Measurements from ENCODE around the gene MAML3. TPM values are rescaled to one million over a fixed set of nuclear protein-coding genes. Genes with fewer than 3 reads are reported as not detected.

MAML3 gene
- total RNA-seq, 6 experiments from 2014 or later: 1.2 to 1.9 (median 1.6) TPM

DNA sequence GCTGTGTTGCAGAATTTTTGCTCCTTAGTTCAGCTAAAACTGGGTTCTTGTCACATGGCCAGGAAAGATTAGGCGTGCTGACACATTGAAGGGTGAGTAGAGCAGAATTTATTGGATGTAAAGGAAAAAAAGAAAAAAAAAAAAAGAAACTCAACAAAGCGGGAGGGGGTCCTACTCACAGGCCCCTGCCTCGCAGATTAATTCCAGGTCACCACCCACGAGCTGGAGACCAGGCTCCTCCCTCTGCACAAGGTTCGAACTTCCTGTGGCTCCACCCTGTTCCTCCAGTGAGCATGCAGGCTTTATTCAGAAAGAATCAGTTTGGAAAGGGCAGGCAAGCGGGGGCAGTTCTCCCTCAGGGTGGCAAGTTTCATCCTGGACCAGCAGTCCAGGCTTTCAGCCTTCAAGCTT is 471.2 kb downstream of the MAML3 start:
- no peak for DNase-seq
- Mint-ChIP-seq H3K9me3 (no peaks in the 10 kb centered on the region), H3K4me3 (no peak overlapping the region)

DNA sequence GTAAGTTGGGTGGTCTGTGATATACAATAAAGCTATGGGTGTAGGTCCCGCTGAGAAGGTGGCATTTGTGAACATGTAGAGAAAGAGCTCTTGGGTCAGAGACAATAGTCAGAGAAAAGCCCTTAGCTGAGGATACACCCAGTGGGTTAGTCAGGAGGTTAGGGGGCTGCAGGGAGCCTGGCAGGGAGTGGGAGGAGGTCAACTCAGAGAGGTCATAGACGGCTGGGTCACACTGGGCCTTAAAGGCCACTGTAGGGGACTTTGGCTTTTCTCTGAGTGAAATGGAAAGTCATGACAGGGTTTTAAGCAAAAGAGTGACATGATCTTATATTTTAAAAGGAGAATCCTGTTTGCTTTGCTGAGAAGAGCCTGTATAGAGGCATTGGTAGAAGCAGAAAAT is 471.7 kb downstream of the MAML3 start:
- no peak overlapping the region for H3K27ac Mint-ChIP-seq
- peaks cover 6% of the 10 kb centered on the region for H3K36me3 Mint-ChIP-seq (ENCODE audit: low read depth)
- DNase-seq: no peak
- no peaks in the 10 kb centered on the region; the same call in 1 of the 2 replicates for H3K27me3 Mint-ChIP-seq (ENCODE audit: insufficient read depth)
- H3K4me1 Mint-ChIP-seq (ENCODE audit: low read depth): peaks cover 20% of the 10 kb centered on the region
- TF ChIP-seq, protein P1, sequence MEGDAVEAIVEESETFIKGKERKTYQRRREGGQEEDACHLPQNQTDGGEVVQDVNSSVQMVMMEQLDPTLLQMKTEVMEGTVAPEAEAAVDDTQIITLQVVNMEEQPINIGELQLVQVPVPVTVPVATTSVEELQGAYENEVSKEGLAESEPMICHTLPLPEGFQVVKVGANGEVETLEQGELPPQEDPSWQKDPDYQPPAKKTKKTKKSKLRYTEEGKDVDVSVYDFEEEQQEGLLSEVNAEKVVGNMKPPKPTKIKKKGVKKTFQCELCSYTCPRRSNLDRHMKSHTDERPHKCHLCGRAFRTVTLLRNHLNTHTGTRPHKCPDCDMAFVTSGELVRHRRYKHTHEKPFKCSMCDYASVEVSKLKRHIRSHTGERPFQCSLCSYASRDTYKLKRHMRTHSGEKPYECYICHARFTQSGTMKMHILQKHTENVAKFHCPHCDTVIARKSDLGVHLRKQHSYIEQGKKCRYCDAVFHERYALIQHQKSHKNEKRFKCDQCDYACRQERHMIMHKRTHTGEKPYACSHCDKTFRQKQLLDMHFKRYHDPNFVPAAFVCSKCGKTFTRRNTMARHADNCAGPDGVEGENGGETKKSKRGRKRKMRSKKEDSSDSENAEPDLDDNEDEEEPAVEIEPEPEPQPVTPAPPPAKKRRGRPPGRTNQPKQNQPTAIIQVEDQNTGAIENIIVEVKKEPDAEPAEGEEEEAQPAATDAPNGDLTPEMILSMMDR (IDR thresholded peaks at IDR 0.05): no peak
- H3K4me3 Mint-ChIP-seq: no peak overlapping the region
- no peaks in the 10 kb centered on the region for H3K9me3 Mint-ChIP-seq

More for the DNA sequence above, 471.2 kb downstream of the MAML3 start:
- no peak overlapping the region for H3K27ac Mint-ChIP-seq
- TF ChIP-seq, protein P1 (IDR thresholded peaks at IDR 0.05): no peak
- H3K36me3 Mint-ChIP-seq (ENCODE audit: low read depth): peaks cover 6% of the 10 kb centered on the region
- H3K4me1 Mint-ChIP-seq (ENCODE audit: low read depth): peaks cover 20% of the 10 kb centered on the region
- H3K27me3 Mint-ChIP-seq (ENCODE audit: insufficient read depth): no peaks in the 10 kb centered on the region; the same call in 1 of the 2 replicates

DNA sequence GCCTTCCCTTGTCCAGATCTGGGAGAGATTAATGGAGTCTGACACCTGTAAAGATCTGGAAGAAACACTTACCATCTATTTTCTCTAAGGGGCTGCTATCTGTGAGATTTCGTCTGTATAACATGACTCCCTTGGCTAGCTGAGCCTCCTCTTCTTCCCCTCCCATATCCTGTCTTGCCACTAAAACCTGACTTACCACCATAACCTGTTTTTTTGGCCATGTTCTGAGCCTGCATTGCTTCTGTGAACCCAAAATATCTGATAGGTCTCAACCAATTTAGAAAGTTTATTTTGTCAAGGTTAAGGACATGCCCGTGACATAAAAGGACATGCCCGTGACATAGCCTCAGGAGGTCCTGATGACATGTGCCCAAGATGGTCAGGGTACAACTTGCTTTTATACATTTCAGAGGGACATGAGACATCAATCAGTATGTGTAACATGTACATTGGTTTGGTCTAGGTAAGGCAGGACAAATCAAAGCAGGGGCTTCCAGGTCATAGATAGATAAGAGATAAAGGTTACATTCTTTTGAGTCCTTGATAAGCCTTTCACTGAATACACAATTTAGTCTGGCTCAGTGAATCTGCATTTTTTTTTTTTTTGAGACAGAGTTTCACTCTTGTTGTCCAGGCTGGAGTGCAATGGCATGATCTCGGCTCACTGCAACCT is 476.9 kb downstream of the MAML3 start:
- Mint-ChIP-seq H3K36me3 (ENCODE audit: low read depth) (no peaks in the 10 kb centered on the region; the same call in 1 of the 2 replicates), H3K4me1 (ENCODE audit: low read depth) (no peaks in the 10 kb centered on the region; the same call in 1 of the 2 replicates), H3K4me3 (no peak overlapping the region), H3K27me3 (ENCODE audit: insufficient read depth) (peaks cover 2% of the 10 kb centered on the region), H3K27ac (no peak overlapping the region), H3K9me3 (no peaks in the 10 kb centered on the region)
- no peak for DNase-seq
- TF ChIP-seq, protein P1 (IDR thresholded peaks at IDR 0.05): no peak

DNA sequence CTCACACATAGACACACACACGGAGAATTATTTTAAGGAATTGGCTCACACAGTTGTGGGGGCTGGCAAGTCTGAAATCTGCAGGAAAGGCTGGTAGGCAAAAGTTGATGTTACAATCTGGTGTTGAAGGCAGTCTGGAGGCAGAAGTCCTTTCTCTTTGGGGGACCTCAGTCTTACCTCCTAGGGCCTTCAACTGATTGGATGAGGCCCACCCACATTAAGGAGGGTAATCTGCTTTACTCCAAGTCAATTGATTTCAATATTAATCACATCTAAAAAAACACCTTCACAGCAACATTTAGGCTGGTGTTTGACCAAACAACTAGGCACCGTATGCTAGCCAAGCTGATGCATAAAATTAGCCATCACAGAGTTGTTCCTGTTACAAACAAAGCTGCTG is 477.6 kb downstream of the MAML3 start:
- no peaks in the 10 kb centered on the region for H3K9me3 Mint-ChIP-seq
- H3K4me3 Mint-ChIP-seq: no peak overlapping the region
- H3K27ac Mint-ChIP-seq: no peak overlapping the region
- H3K36me3 Mint-ChIP-seq (ENCODE audit: low read depth): no peaks in the 10 kb centered on the region; the same call in 1 of the 2 replicates
- TF ChIP-seq, protein P1 (IDR thresholded peaks at IDR 0.05): no peak
- H3K4me1 Mint-ChIP-seq (ENCODE audit: low read depth): no peaks in the 10 kb centered on the region
- peaks cover 2% of the 10 kb centered on the region for H3K27me3 Mint-ChIP-seq (ENCODE audit: insufficient read depth)
- DNase-seq: no peak

DNA sequence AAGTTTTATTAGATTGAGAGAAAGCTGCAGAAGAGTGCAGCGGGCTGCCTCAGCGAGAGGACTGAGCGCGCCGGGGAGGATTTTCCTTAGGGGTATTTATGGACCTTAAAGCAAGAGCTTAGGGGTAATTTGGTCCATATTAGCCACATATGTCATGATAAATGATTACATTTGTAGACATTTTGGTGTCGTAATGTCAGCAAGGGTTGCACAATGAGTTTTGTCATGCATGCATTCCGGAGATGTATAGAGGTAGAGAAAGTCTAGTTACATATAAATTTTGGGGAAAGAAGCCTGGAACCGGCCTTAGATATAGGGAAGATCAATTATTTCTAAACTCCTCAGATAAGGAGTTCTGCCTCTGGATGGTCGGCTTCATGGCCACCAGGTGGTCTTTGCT is 478.3 kb downstream of the MAML3 start:
- Mint-ChIP-seq H3K27ac (no peak overlapping the region), H3K36me3 (ENCODE audit: low read depth) (no peaks in the 10 kb centered on the region; the same call in 1 of the 2 replicates), H3K4me1 (ENCODE audit: low read depth) (no peaks in the 10 kb centered on the region), H3K27me3 (ENCODE audit: insufficient read depth) (peaks cover 2% of the 10 kb centered on the region), H3K9me3 (no peaks in the 10 kb centered on the region), H3K4me3 (no peak overlapping the region)
- TF ChIP-seq, protein P1 (IDR thresholded peaks at IDR 0.05): no peak
- no peak for DNase-seq

All from HFFc6 (cell line).